ENCODE data around the gene SEMA3B.
A peak's percentile ranks its signal among the peaks of the same experiment; 100 is the strongest.

Gene SEMA3B

GRCh38 chr3:50250514-50250913, 18.4 kb upstream of the SEMA3B start:
- peaks cover 43% of the 10 kb centered on the region for H3K36me3 ChIP-seq (ENCODE audit: insufficient read depth, low read length)
- H3K4me1 ChIP-seq (ENCODE audit: insufficient read depth, low read length), result peaks cover 66% of the 10 kb centered on the region
- no peaks in the 10 kb centered on the region for H3K9me3 ChIP-seq (ENCODE audit: low read length)
- no peak overlapping the region for H3K27ac ChIP-seq (ENCODE audit: low read depth, low read length)
- no peaks in the 10 kb centered on the region for H3K27me3 ChIP-seq (ENCODE audit: control insufficient read depth in 1 of 2, insufficient read depth in 2 of 2, low read length in 2 of 2)
- no peak overlapping the region for H3K4me3 ChIP-seq (ENCODE audit: low read depth in 1 of 2, low read length in 2 of 2)
- H3K9ac ChIP-seq (ENCODE audit: low read length), result no peak overlapping the region

- Histone ChIP-seq H3K36me3 (ENCODE audit: insufficient read depth, low read length) (peaks cover 47% of the 10 kb centered on the region), H3K9me3 (ENCODE audit: low read length) (no peaks in the 10 kb centered on the region), H3K27me3 (ENCODE audit: control insufficient read depth in 1 of 2, insufficient read depth in 2 of 2, low read length in 2 of 2) (no peaks in the 10 kb centered on the region), H3K4me3 (ENCODE audit: low read depth in 1 of 2, low read length in 2 of 2) (no peak overlapping the region), H3K4me1 (ENCODE audit: insufficient read depth, low read length) (peaks cover 61% of the 10 kb centered on the region), H3K27ac (ENCODE audit: low read depth, low read length) (no peak overlapping the region), H3K9ac (ENCODE audit: low read length) (no peak overlapping the region)
Observed at GRCh38 chr3:50251220-50251619, 17.7 kb upstream of the SEMA3B start.

DNA sequence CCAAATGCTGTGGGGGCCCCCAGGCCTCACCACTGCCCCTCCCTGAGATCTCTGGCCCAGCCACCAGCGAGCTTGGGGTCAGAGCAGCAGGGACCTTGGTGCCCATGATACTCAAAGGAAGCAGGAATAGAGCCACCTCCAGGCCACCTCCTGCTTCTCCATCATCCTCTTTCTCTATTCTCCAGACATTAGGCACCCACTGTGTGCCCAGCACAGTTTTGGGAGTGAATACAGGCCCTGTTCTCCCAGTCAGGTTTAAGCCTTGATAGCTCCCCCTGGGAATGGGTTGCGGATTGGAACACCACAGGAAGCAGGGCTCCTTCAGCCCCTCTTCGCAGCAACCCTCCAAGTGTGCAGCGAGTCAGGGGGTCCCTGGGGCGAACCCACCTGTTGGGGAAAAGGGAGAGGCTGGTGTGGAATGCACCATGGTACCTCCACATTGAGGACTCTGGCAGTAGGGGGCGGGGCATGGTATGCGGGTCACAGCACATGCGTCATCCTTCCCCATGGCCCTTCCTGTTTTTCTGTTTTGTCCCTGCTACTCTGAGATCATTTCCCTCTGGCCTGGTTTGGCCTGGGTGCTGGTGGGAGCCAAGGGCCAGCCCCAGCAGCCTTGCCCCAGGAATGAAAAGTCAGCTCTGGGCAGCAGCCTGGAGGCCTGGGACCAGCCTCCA, 14.2 kb upstream of the SEMA3B start:
- Histone ChIP-seq H3K27ac (ENCODE audit: low read depth, low read length) (peak overlapping the region; percentile 54), H3K9me3 (ENCODE audit: low read length) (no peaks in the 10 kb centered on the region), H3K4me3 (ENCODE audit: low read depth in 1 of 2, low read length in 2 of 2) (no peak overlapping the region), H3K9ac (ENCODE audit: low read length) (no peak overlapping the region), H3K4me1 (ENCODE audit: insufficient read depth, low read length) (peaks cover 34% of the 10 kb centered on the region), H3K36me3 (ENCODE audit: insufficient read depth, low read length) (peaks cover 62% of the 10 kb centered on the region), H3K27me3 (ENCODE audit: control insufficient read depth in 1 of 2, insufficient read depth in 2 of 2, low read length in 2 of 2) (no peaks in the 10 kb centered on the region)

- no peak overlapping the region for H3K9ac ChIP-seq (ENCODE audit: low read length)
- no peaks in the 10 kb centered on the region for H3K9me3 ChIP-seq (ENCODE audit: low read length)
- no peak overlapping the region for H3K4me3 ChIP-seq (ENCODE audit: low read depth in 1 of 2, low read length in 2 of 2)
- no peaks in the 10 kb centered on the region for H3K27me3 ChIP-seq (ENCODE audit: control insufficient read depth in 1 of 2, insufficient read depth in 2 of 2, low read length in 2 of 2)
- H3K4me1 ChIP-seq (ENCODE audit: insufficient read depth, low read length), result peaks cover 29% of the 10 kb centered on the region
- no peak overlapping the region for H3K27ac ChIP-seq (ENCODE audit: low read depth, low read length)
- H3K36me3 ChIP-seq (ENCODE audit: insufficient read depth, low read length), result peaks cover 62% of the 10 kb centered on the region
Observed at GRCh38 chr3:50255251-50255615, 13.7 kb upstream of the SEMA3B start.

- Histone ChIP-seq H3K9ac (ENCODE audit: low read length) (no peak overlapping the region), H3K27me3 (ENCODE audit: control insufficient read depth in 1 of 2, insufficient read depth in 2 of 2, low read length in 2 of 2) (no peaks in the 10 kb centered on the region), H3K36me3 (ENCODE audit: insufficient read depth, low read length) (peaks cover 55% of the 10 kb centered on the region), H3K27ac (ENCODE audit: low read depth, low read length) (no peak overlapping the region), H3K4me1 (ENCODE audit: insufficient read depth, low read length) (peaks cover 30% of the 10 kb centered on the region), H3K4me3 (ENCODE audit: low read depth in 1 of 2, low read length in 2 of 2) (no peak overlapping the region), H3K9me3 (ENCODE audit: low read length) (no peaks in the 10 kb centered on the region)
Observed at GRCh38 chr3:50256978-50257890, 11.7 kb upstream of the SEMA3B start.

- Histone ChIP-seq H3K27me3 (ENCODE audit: control insufficient read depth in 1 of 2, insufficient read depth in 2 of 2, low read length in 2 of 2) (no peaks in the 10 kb centered on the region), H3K9me3 (ENCODE audit: low read length) (no peaks in the 10 kb centered on the region), H3K4me3 (ENCODE audit: low read depth in 1 of 2, low read length in 2 of 2) (no peak overlapping the region), H3K9ac (ENCODE audit: low read length) (no peak overlapping the region), H3K27ac (ENCODE audit: low read depth, low read length) (no peak overlapping the region), H3K36me3 (ENCODE audit: insufficient read depth, low read length) (peaks cover 51% of the 10 kb centered on the region), H3K4me1 (ENCODE audit: insufficient read depth, low read length) (peaks cover 30% of the 10 kb centered on the region)
Observed at GRCh38 chr3:50258029-50258680, 10.8 kb upstream of the SEMA3B start.

GRCh38 chr3:50258979-50259378, 10.0 kb upstream of the SEMA3B start:
- H3K36me3 ChIP-seq (ENCODE audit: insufficient read depth, low read length), result peaks cover 43% of the 10 kb centered on the region
- peaks cover 31% of the 10 kb centered on the region for H3K4me1 ChIP-seq (ENCODE audit: insufficient read depth, low read length)

DNA sequence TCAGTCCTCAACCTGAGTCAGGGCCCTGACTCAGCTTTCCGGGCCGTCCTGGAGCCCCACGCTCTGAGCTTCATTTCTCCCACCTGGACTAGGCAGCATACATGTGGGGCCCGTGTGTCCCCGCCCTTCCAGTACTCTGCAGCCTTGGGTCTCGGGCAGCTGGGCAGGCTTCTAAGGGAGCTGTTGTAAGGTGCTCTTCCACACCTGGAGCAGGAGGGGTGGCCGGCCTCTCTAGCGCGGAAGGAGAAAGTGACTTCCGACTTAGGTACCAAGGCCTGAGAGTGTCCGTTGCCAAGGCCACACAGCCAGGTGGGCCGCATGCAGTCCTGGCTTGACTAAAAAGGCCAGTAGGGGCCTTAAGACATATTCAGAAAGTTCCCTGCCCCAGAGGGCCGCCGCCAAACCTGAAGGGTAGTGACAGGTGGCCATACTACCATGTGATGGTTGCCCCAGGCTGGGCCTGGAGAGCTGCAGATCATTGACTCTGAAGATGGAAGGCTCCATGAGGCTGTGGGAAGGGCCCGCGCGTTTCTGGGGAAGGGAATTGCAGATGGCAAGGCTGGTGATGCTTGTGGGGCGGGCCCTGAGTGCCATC, 9.4 kb upstream of the SEMA3B start:
- no peaks in the 10 kb centered on the region for H3K9me3 ChIP-seq (ENCODE audit: low read length)
- H3K27me3 ChIP-seq (ENCODE audit: control insufficient read depth in 1 of 2, insufficient read depth in 2 of 2, low read length in 2 of 2), result no peaks in the 10 kb centered on the region
- peak overlapping the region; percentile 39 for H3K9ac ChIP-seq (ENCODE audit: low read length)
- H3K4me1 ChIP-seq (ENCODE audit: insufficient read depth, low read length), result peaks cover 32% of the 10 kb centered on the region
- H3K36me3 ChIP-seq (ENCODE audit: insufficient read depth, low read length), result peaks cover 37% of the 10 kb centered on the region
- peak overlapping the region; percentile 40 for H3K27ac ChIP-seq (ENCODE audit: low read depth, low read length)
- peak overlapping the region in 1 of 2 donors; percentile 27 for H3K4me3 ChIP-seq (ENCODE audit: low read depth in 1 of 2, low read length in 2 of 2)

More at GRCh38 chr3:50258979-50259378, 10.0 kb upstream of the SEMA3B start:
- Histone ChIP-seq H3K27ac (ENCODE audit: low read depth, low read length) (no peak overlapping the region), H3K4me3 (ENCODE audit: low read depth in 1 of 2, low read length in 2 of 2) (no peak overlapping the region), H3K9me3 (ENCODE audit: low read length) (no peaks in the 10 kb centered on the region), H3K27me3 (ENCODE audit: control insufficient read depth in 1 of 2, insufficient read depth in 2 of 2, low read length in 2 of 2) (no peaks in the 10 kb centered on the region), H3K9ac (ENCODE audit: low read length) (no peak overlapping the region)

DNA sequence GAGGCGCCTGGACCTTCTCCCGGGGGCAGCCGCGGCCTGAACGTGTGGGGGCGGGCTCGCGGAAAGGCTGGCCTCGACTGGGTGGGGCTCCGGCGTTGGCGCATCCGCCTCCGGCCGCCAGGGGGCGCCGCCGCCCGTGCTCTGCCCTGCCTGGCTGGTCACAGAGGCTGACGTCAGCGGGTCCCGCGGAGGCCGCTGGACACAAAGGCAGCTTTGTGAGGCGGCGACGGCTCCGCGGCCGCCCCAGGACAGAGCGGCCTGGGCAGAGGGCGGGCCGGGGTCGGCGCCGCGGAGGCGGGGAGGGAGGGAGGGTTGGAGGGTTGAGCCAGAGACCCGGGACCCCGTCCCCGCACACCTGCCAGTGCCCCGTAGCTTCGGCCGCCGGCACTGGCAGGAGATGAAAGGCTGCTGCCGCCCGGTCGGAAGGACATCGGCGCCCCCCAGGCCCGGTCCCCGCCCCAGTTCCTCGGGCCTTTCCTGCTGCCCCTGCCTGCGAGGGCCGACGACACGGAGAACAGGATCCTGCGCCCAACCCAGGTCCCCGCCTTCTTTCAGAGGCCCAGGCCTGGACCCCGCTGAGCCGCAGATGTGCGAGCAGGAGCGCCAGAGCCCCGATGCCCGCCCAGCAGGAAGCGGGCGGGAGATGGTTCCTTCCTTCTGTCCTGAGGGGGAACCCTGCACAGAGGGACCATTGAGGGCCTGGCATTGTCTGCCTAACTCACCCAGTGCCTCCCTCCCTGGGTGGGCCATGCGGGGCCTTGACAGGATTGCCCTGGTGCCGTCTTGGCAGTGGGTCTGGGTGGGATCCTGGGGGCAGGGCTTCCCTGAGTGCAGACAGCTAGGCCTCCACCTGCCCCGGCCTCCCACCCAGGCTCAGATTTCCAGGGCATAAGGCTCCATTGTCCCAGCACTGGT, 8.7 kb upstream of the SEMA3B start:
- Histone ChIP-seq H3K27ac (ENCODE audit: low read depth, low read length) (peak overlapping the region; percentile 77), H3K9ac (ENCODE audit: low read length) (peak overlapping the region; percentile 54), H3K4me3 (ENCODE audit: low read depth in 1 of 2, low read length in 2 of 2) (peak overlapping the region; percentile 44 to 61), H3K27me3 (ENCODE audit: control insufficient read depth in 1 of 2, insufficient read depth in 2 of 2, low read length in 2 of 2) (no peaks in the 10 kb centered on the region), H3K4me1 (ENCODE audit: insufficient read depth, low read length) (peaks cover 33% of the 10 kb centered on the region), H3K9me3 (ENCODE audit: low read length) (no peaks in the 10 kb centered on the region), H3K36me3 (ENCODE audit: insufficient read depth, low read length) (peaks cover 30% of the 10 kb centered on the region)

DNA sequence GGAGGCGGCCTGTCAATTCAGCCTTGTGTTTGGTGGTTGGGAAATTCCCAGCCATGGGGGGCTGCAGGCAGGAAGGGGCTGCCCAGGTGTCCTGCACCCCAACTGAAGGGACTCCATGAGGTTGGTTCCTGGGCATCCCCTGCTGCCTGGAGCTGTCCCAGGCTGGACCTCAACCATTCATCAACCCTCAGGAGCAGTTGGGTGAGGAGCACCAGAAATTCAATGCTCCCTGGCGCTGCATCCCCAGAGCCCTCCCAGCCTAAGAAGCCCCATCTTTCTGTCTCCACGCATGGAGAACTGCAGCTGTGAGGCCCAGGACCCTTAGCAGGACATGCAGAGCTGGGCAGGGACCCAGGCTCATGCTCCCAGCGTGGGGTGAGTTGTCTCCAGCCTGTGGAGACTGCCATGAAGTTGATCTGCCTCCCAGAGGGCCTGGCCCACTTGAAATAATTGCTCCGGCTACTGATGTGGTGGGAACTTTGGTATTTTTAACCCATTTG, 8.0 kb upstream of the SEMA3B start:
- H3K9me3 ChIP-seq (ENCODE audit: low read length), result no peaks in the 10 kb centered on the region
- peak overlapping the region; percentile 54 for H3K9ac ChIP-seq (ENCODE audit: low read length)
- peaks cover 38% of the 10 kb centered on the region for H3K4me1 ChIP-seq (ENCODE audit: insufficient read depth, low read length)
- H3K36me3 ChIP-seq (ENCODE audit: insufficient read depth, low read length), result peaks cover 25% of the 10 kb centered on the region
- peak overlapping the region; percentile 44 to 61 for H3K4me3 ChIP-seq (ENCODE audit: low read depth in 1 of 2, low read length in 2 of 2)
- H3K27me3 ChIP-seq (ENCODE audit: control insufficient read depth in 1 of 2, insufficient read depth in 2 of 2, low read length in 2 of 2), result no peaks in the 10 kb centered on the region
- peak overlapping the region; percentile 77 for H3K27ac ChIP-seq (ENCODE audit: low read depth, low read length)

Data from muscle layer of colon (tissue), 2 donors.